GM21825 (cell line): Measurements from ENCODE around the gene ZBTB48.
"Not testable (repeated sequence)": the region's sequence is repeated elsewhere in the genome, so short reads cannot be mapped to it uniquely, and the experiment has no call there.

Experiments
- ATAC-seq: cut with Tn5 transposase; IDR thresholded peaks from one replicate; pipeline ENCODE4 v1.9.1; 2021; ENCODE audit warnings: mild to moderate bottlenecking, moderate library complexity; ENCODE audit not compliant: unreplicated experiment

The ZBTB48 gene

GRCh38 chr1:6579374-6580118, at the start of gene ZBTB48:
ZBTB48 (plus strand) TSS chr1:6579994; CDS start chr1:6580610, 616 bp downstream.
- ATAC-seq, result peak; percentile 93

DNA sequence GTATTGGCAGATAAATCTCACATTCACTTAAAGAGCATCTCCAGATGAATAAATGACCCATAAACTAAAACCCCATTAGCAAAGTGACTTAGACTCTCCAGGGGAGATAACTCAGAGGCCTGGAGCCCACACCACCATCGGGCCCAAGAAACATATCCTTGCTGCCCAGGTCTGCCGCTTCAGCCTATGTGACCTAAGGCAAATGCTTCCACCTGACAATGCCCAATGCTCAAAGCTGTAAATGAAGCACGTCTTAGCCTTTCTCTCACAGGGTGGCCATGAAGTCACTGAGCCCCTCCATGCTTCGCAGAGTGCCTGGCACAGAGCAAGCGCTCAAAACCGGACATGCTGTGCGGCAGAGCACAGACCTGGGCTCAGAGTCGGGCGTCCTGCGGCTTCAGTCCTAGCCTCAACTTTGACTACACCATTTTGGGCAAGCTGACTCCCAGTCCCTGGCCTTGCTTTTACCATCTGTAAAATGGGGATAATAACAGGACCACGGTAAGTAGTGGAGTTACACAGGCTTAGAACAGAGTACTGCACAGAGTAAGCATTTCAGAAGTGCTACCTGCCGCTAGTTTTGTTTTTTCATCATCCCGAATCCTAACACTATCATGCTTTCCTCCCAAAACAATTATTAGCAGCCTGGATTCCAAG, 49.2 kb upstream of the ZBTB48 start:
- ATAC-seq, result no peak

GRCh38 chr1:6531996-6532395, 47.8 kb upstream of the ZBTB48 start:
- ATAC-seq, result no peak

GRCh38 chr1:6534248-6534822, 45.5 kb upstream of the ZBTB48 start:
- no peak for ATAC-seq

DNA sequence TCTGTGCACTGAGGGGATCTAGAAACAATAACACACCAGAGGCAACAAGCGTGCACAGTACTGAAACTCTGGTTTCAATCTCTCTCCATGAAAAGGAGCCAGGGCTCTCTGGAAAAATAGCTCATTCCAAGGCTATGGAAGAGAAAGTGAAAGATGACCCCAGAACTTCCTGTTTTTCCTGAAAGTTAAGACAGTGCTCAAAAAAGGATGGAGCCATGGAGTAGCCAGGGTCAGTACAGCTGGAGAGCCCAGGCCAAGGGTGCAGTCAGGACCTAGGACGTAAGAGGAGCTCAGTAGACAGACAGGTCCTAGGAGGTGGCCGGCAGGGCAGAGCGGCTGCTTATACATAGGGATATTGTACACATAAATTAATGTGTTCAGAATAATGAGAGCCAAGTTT, 44.6 kb upstream of the ZBTB48 start:
- no peak for ATAC-seq

- ATAC-seq, result no peak
Measured at GRCh38 chr1:6536291-6536690, 43.5 kb upstream of the ZBTB48 start.

- ATAC-seq, result no peak
Measured at GRCh38 chr1:6538956-6539355, 40.8 kb upstream of the ZBTB48 start.

DNA sequence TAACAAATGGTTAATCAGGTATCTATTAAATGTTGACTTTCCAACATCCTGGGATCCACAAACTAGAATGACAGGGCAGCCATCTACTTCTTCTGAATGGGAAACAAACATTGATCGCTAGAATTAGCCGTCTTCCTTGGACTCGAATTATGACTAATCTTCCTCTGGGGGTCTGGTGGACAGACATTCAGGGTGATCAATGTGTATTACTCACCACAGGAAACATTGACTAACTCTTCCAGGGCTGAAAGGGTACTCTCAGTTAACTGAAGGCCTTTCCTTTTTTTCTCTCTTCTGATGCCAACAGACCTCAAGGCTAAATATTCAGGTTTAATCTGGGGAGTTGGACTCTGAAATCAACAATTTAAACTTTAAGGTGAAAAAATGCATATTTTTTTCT, 35.0 kb upstream of the ZBTB48 start:
- no peak for ATAC-seq

DNA sequence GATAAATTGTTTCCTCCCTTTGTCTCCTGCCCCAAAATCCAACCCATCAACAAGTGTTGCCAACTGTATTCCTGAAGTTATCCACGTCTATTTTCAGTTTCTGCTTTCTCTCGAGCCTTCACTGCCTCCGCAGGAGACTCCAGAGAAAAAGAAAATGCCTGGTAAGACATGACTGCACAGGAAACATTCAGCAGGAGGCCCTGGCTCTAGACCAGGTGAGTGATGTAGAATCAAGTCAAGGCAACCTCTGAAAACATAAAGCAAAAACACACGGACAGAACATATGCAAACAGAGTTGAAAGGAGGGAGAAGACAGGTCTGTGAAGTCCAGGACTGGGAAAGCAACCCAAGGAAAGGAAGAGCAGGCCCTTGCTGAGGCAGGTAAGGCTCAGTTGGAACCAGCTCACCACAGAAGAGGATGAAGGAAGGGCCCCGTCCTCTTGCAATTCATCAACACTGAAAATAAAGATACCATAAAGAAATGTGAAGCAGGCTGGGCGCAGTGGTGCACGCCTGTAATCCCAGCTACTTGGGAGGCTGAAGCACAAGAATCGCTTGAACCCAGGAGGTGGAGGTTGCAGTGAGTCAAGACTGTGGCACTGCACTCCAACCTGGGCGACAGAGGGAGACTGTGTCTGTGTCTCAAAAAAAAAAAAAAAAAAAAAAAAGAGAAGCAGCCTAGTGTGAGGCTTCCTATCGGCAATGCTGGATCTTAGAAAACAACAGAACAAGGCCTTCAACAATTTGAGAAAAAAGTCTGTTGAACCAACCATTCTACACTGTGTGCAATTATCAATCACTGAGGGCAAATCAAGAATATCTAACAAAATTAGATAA, 34.3 kb upstream of the ZBTB48 start:
- no peak for ATAC-seq

- ATAC-seq, result no peak
Measured at GRCh38 chr1:6546326-6546725, 33.5 kb upstream of the ZBTB48 start.

GRCh38 chr1:6547301-6547700, 32.5 kb upstream of the ZBTB48 start:
- no peak for ATAC-seq

GRCh38 chr1:6554031-6554906, 25.5 kb upstream of the ZBTB48 start, which contains the start of gene NOL9:
NOL9 (minus strand) TSS chr1:6554513; CDS start chr1:6554502, 11 bp downstream.
- ATAC-seq, result peak; percentile 95

DNA sequence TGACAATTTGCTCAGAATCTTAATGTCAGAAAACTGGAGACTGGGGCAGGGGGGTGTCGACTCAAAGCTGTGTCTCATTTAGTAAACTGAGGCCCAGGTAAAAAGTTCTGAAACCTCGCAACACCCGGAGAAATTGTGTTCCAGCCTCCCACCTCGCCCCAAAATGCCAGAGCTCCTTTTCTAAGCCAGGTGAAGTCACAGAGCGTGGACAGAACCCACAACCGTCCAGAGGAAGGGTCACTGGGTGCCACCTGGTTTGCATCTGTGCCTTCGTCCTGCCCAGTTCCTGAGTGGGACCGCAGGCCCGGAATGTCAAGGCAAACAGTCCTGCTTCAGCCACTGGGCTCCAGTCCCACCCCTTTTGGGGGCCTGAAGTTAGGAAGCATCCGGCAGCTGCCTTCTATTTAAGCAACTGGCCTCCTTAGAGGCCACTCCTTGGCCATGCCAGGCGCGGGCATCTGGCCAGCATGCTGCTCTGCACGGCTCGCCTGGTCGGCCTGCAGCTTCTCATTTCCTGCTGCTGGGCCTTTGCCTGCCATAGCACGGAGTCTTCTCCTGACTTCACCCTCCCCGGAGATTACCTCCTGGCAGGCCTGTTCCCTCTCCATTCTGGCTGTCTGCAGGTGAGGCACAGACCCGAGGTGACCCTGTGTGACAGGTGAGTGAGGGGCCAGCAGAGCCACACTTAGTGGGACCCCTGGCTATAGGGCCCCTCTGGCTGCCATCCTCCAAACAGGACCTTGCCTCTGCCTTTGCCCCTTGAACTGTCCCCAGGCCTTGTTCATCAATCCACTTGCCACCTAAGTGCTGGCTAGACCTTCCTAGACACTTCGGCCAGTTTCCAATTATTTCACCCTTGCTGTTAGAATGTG, 24.7 kb upstream of the ZBTB48 start, which contains the start of gene TAS1R1:
TAS1R1 (plus strand) TSS at position 401 of the 872 bp plus-strand sequence; CDS start at position 468, 67 bp downstream.
- no peak for ATAC-seq

DNA sequence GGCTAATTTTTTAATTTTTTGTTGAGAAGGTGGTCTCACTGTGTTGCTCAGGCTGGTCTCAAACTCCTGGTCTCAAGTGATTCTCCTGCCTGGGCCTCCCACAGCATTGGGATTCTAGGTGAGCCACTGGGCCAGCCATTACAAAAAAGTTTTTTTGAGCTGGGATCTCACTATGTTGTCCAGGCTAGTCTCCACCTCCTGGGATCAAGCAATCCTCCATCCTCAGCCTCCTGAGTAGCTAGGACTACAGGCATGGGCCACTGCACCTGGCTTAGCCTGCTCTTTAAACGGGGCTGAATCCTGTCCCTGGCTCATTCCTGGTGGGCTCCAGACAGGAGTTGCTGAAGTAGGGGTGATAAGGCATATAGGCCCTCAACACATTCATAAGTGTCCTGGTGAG, 22.2 kb upstream of the ZBTB48 start:
- ATAC-seq, result no peak

- ATAC-seq, result not testable (repeated sequence)
Measured at GRCh38 chr1:6559161-6559560, 20.6 kb upstream of the ZBTB48 start.

GRCh38 chr1:6560267-6560666, 19.5 kb upstream of the ZBTB48 start:
- no peak for ATAC-seq

DNA sequence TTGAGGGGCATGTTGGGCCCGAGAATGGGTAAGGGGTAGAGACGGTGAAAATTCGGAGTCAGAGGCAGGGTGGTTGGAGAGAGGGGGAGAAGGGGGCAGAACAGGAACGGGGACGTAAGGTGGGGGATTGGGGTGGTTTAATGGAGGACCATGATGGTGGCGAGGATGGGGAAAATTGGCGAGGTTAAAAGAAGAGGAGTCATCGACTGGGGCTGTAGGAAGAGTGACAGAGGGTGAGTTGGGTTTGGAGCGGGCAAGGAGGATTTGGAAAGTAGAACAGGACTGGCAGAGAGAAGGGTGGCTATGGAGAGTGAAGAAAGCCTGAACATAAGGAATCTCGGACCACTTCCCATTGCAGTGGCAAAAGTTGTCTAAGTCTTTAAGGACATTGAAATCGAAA, 10.8 kb upstream of the ZBTB48 start:
- no peak for ATAC-seq

DNA sequence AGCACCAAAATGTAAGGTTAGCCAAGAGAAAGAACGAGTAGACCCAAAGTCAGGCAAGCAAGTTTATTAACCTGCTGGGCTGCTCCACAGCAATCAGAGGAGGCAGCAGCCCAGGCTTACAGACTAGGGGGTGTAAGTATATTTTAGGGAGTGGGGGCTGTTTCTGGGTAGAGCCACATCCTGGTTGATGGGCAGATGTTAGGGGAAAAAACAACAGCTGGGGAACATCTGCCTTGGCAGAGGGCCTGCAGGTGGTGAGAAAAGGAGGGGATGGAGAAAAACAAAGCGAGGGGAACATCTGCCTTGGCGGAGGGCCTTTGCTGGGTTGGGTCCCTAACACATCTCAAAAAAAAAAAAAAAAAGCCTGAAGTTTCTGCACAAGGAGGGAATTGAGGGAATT, 9.7 kb upstream of the ZBTB48 start:
- ATAC-seq, result no peak

GRCh38 chr1:6570987-6571386, 8.8 kb upstream of the ZBTB48 start:
- ATAC-seq, result no peak
